ENCODE results near the gene RFX4.

The RFX4 gene

DNA sequence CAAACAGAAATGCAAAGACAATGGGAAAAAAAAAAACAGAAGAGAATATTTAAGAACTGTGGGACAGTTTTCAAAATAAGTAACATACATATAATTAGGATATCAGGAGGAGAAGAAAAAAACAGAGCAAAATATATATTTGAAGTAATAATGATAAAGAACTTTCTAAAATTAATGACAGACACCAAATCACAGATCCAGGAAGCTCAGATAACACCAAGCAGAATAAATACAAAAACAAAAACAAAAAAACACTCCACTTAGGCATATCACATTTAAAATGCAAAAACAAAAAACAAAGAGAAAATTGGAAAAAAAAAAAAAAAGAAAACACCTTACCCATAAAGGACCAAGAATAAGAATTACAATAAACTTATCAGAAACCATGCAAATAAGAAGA lies 9.6 kb upstream of the RFX4 start:
- TF ChIP-seq, protein P1, sequence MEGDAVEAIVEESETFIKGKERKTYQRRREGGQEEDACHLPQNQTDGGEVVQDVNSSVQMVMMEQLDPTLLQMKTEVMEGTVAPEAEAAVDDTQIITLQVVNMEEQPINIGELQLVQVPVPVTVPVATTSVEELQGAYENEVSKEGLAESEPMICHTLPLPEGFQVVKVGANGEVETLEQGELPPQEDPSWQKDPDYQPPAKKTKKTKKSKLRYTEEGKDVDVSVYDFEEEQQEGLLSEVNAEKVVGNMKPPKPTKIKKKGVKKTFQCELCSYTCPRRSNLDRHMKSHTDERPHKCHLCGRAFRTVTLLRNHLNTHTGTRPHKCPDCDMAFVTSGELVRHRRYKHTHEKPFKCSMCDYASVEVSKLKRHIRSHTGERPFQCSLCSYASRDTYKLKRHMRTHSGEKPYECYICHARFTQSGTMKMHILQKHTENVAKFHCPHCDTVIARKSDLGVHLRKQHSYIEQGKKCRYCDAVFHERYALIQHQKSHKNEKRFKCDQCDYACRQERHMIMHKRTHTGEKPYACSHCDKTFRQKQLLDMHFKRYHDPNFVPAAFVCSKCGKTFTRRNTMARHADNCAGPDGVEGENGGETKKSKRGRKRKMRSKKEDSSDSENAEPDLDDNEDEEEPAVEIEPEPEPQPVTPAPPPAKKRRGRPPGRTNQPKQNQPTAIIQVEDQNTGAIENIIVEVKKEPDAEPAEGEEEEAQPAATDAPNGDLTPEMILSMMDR (IDR thresholded peaks at IDR 0.05; ENCODE audit: low read depth, low read length), result no peak
- no peak for DNase-seq (ENCODE audit: low read depth in 2 of 2)
- no peak overlapping the region for H3K4me3 ChIP-seq (replicated peaks in 1 of 2; ENCODE audit: low read depth in 2 of 2, low read length in 2 of 2)

DNA sequence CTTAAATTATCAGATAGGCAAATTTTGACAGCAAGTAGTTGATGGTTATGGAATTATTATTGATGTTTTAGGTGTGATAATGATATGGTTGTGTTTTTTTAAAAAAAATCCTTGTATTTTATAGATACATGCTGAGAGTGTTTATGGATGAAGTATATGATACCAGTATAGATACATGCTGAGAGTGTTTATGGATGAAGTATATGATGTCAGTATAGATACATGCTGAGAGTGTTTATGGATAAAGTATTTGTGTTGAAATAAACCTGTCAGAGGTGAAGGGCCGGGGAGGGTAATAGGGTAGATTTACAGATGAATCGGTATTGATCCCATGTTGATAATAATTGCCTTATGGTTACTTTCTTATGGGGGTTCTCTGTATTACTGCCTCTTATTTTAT lies 6.0 kb upstream of the RFX4 start:
- no peak overlapping the region for H3K4me3 ChIP-seq (replicated peaks in 1 of 2; ENCODE audit: low read depth in 2 of 2, low read length in 2 of 2)
- TF ChIP-seq, protein P1 (IDR thresholded peaks at IDR 0.05; ENCODE audit: low read depth, low read length), result no peak
- no peak for DNase-seq (ENCODE audit: low read depth in 2 of 2)

DNA sequence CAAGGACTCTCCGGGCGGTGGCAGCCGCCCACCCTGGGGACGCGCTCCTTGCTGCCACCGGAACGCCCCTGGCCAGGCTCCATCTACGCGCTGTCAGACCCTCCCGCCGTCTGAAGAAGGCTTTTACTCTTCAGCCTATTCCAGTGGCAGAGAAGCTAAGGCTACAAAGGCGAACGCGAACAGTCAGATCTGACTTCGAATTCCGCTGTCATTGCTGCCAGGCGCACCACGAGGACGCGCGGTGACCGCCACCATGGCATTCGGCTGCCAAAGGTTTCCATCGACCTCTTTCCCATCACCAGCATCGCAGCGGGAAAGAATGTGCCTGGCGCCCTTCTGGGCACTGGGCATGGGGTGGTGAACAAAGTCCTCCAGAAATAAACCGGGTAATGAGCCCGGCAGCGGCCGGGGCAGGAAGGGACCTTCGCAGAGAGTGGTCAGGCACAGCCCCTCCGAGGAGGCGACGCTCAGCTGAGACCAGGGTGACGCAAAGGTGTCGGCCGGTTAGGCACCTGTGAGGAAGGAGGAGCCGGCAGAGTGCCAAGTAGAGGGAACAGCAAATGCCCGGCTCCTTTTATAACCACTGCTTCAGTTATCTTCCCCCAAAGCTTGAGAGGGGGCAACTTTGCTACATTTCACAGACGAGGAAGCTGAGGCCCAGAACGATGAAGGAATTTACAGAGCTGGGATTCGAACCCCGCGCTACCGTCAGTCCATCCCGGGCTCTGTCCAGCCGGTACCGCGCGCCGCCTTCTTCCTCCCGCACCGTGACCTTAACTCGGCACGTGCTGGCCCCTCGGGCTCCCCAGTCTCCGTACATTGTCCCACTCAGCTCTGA lies 1.9 kb upstream of the RFX4 start:
- no peak for DNase-seq (ENCODE audit: low read depth in 2 of 2)
- no peak overlapping the region for H3K4me3 ChIP-seq (replicated peaks in 1 of 2; ENCODE audit: low read depth in 2 of 2, low read length in 2 of 2)
- TF ChIP-seq, protein P1 (IDR thresholded peaks at IDR 0.05; ENCODE audit: low read depth, low read length), result no peak

DNA sequence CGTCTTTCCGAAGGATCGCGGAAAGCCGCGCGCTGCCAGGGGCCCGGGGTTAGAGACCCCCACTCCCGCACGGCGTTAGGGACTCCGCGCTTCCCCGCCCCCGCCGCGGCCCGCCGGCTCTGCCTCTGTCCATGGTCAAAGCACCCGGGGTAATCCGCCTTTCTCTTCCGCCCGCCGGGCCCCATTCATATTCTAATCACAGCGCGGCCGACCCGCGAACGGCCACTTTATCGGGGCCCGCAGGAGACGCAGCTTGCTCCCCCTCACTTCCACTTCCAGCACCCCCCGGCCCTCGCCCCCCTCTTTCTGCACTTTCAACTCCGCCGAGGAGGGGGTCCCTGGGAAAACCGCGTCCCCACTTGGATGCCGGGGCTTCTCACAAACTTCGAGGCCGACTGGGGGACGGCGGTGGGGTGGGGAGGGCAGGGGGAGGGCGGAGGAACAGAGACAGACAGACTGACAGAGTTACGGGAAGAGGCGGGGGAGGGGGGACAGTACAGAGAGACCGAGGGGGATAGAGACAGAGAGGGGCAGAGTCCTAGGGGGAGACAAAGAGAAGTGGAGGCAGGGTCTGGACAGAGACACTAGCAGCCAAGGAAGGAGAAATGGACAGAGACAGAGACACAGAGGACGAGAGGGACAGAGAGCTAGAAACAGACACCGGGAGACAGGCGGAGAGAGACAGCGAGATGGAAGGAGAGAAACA lies 1.1 kb upstream of the RFX4 start:
- TF ChIP-seq, protein P1 (IDR thresholded peaks at IDR 0.05; ENCODE audit: low read depth, low read length), result no peak
- DNase-seq (ENCODE audit: low read depth in 2 of 2), result peak in 1 of 2 donors; percentile 37
- no peak overlapping the region for H3K4me3 ChIP-seq (replicated peaks in 1 of 2; ENCODE audit: low read depth in 2 of 2, low read length in 2 of 2)

DNA sequence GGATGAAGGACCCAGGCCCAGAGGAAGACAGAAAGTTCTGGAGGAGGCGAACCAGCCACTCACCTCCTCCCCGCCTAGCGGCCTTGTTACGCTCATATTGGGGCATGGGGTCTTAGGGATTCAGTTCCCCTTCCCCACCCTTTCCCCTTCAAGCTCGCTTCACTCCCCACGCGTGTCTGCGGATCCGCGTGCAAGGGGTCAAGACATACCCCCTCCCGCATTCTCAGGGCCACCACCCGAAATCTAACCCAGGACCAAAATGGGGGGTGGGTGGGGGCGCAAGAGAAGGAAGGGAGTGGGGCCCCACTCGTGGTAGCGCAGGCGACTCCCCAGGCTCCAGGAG lies 584 bp upstream of the RFX4 start:
- H3K4me3 ChIP-seq (replicated peaks in 1 of 2; ENCODE audit: low read depth in 2 of 2, low read length in 2 of 2), result no peak overlapping the region
- no peak for DNase-seq (ENCODE audit: low read depth in 2 of 2)
- TF ChIP-seq, protein P1 (IDR thresholded peaks at IDR 0.05; ENCODE audit: low read depth, low read length), result no peak

DNA sequence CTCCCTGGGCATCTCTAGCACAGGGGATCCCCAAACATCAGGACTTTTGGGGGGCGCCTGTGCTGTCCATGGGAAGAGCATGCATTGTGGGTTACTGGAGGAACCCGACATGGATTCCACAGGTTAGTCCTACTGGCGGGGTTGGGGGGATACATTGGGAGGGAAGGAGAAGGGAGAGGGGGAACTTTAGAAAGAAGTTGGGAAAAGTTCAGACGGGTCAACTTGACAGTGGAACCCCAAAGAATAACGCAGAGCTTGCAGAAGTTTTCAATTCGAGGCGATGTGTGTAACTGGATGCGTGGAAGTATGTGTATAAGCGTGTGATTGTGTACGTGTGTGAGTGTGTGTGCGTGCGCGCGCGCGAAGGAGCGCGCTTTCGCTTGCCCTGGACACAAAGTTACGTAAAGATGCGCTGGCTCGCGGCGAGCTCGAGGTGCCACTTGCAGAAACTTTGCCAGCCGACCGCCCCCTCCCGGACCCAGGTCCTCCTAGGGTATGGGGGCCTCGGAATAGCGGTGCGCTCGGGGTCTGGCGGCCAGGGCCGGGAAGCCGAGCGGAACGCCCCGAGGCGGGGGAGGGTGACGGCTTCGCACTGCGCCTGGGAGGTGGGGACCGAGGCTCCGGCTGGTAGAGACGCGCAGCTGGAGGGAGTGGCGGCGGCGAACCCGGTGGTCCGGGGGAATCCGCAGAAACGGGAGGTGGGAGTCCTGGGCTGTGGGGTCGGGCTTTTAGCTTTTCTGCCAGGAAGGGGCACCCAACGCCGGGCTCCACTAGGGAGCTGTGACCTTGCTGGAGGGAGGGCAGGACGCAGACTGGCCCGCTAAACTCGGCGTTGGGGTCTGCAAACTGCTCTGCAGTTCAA lies 669 bp downstream of the RFX4 start:
- peak; percentile 20 to 23 for DNase-seq (ENCODE audit: low read depth in 2 of 2)
- TF ChIP-seq, protein P1 (IDR thresholded peaks at IDR 0.05; ENCODE audit: low read depth, low read length), result no peak
- H3K4me3 ChIP-seq (replicated peaks in 1 of 2; ENCODE audit: low read depth in 2 of 2, low read length in 2 of 2), result peak overlapping the region; percentile 30 to 35

All from cardiac fibroblast (primary cell).